ENCODE measurements around the gene FBXO47.

FBXO47 gene

GRCh38 chr17:38910325-38910724 is 56.9 kb downstream of the FBXO47 start:
- no peak for FAIRE-seq
- no peak for DNase-seq (ENCODE audit: insufficient read length, low spot score)
- no peak for TF ChIP-seq POLR2A (IDR thresholded peaks at IDR 0.05; ENCODE audit: low read depth, low read length)

- FAIRE-seq (no peak), DNase-seq (ENCODE audit: insufficient read length, low spot score) (no peak)
- TF ChIP-seq POLR2A (IDR thresholded peaks at IDR 0.05; ENCODE audit: low read depth, low read length), result no peak
Observed at GRCh38 chr17:38908676-38909181, 58.5 kb downstream of the FBXO47 start.

GRCh38 chr17:38907930-38908675 is 59.1 kb downstream of the FBXO47 start:
- no peak for TF ChIP-seq POLR2A (IDR thresholded peaks at IDR 0.05; ENCODE audit: low read depth, low read length)
- DNase-seq (ENCODE audit: insufficient read length, low spot score) (no peak), FAIRE-seq (no peak)

GRCh38 chr17:38906460-38907228 is 60.6 kb downstream of the FBXO47 start:
- TF ChIP-seq POLR2A (IDR thresholded peaks at IDR 0.05; ENCODE audit: low read depth, low read length), result no peak
- no peak for FAIRE-seq
- DNase-seq (ENCODE audit: insufficient read length, low spot score), result no peak

GRCh38 chr17:38905375-38905774 is 61.8 kb downstream of the FBXO47 start:
- FAIRE-seq, result no peak
- TF ChIP-seq POLR2A (IDR thresholded peaks at IDR 0.05; ENCODE audit: low read depth, low read length), result no peak

GRCh38 chr17:38904892-38905291 is 62.3 kb downstream of the FBXO47 start:
- FAIRE-seq (no peak), DNase-seq (ENCODE audit: insufficient read length, low spot score) (no peak)
- TF ChIP-seq POLR2A (IDR thresholded peaks at IDR 0.05; ENCODE audit: low read depth, low read length), result no peak

More at GRCh38 chr17:38905375-38905774, 61.8 kb downstream of the FBXO47 start:
- no peak for DNase-seq (ENCODE audit: insufficient read length, low spot score)

- no peak for DNase-seq (ENCODE audit: insufficient read length, low spot score)
- FAIRE-seq, result no peak
- TF ChIP-seq POLR2A (IDR thresholded peaks at IDR 0.05; ENCODE audit: low read depth, low read length), result no peak
Observed at GRCh38 chr17:38903404-38903803, 63.8 kb downstream of the FBXO47 start.

- DNase-seq (ENCODE audit: insufficient read length, low spot score) (peak; percentile 94), FAIRE-seq (peak; percentile 36)
- no peak for TF ChIP-seq POLR2A (IDR thresholded peaks at IDR 0.05; ENCODE audit: low read depth, low read length)
Observed at GRCh38 chr17:38900978-38901656, 66.1 kb downstream of the FBXO47 start.

GRCh38 chr17:38899421-38899820 is 67.8 kb downstream of the FBXO47 start:
- no peak for FAIRE-seq
- TF ChIP-seq POLR2A (IDR thresholded peaks at IDR 0.05; ENCODE audit: low read depth, low read length), result no peak
- no peak for DNase-seq (ENCODE audit: insufficient read length, low spot score)

GRCh38 chr17:38898812-38899348 is 68.3 kb downstream of the FBXO47 start:
- DNase-seq (ENCODE audit: insufficient read length, low spot score) (no peak), FAIRE-seq (no peak)
- TF ChIP-seq POLR2A (IDR thresholded peaks at IDR 0.05; ENCODE audit: low read depth, low read length), result no peak

- no peak for DNase-seq (ENCODE audit: insufficient read length, low spot score)
- TF ChIP-seq POLR2A (IDR thresholded peaks at IDR 0.05; ENCODE audit: low read depth, low read length), result no peak
- no peak for FAIRE-seq
Observed at GRCh38 chr17:38898291-38898679, 68.9 kb downstream of the FBXO47 start.

- DNase-seq (ENCODE audit: insufficient read length, low spot score) (no peak), FAIRE-seq (no peak)
- no peak for TF ChIP-seq POLR2A (IDR thresholded peaks at IDR 0.05; ENCODE audit: low read depth, low read length)
Observed at GRCh38 chr17:38897671-38898290, 69.4 kb downstream of the FBXO47 start.

- DNase-seq (ENCODE audit: insufficient read length, low spot score) (no peak), FAIRE-seq (no peak)
- TF ChIP-seq POLR2A (IDR thresholded peaks at IDR 0.05; ENCODE audit: low read depth, low read length), result no peak
Observed at GRCh38 chr17:38897176-38897575, 70.0 kb downstream of the FBXO47 start.
